GM18861 (cell line): Measurements from ENCODE around the gene LILRA6.
A peak's percentile ranks its signal among the peaks of the same experiment; 100 is the strongest.

Experiments
- ATAC-seq: cut with Tn5 transposase; IDR thresholded peaks from one replicate; pipeline ENCODE4 v1.9.1; 2021; ENCODE audit not compliant: unreplicated experiment

Gene LILRA6

GRCh38 chr19:54189145-54189734 is 53.4 kb downstream of the LILRA6 start, which contains the start of gene MBOAT7:
Gene MBOAT7 (minus strand): TSS chr19:54189580. CDS start chr19:54188508, 1,072 bp downstream.
- peak; percentile 18 for ATAC-seq

GRCh38 chr19:54188215-54188871 is 54.2 kb downstream of the LILRA6 start:
- no peak for ATAC-seq

GRCh38 chr19:54186934-54187381 is 55.6 kb downstream of the LILRA6 start:
- no peak for ATAC-seq
